ENCODE data around the gene MRFAP1L1.

DNA sequence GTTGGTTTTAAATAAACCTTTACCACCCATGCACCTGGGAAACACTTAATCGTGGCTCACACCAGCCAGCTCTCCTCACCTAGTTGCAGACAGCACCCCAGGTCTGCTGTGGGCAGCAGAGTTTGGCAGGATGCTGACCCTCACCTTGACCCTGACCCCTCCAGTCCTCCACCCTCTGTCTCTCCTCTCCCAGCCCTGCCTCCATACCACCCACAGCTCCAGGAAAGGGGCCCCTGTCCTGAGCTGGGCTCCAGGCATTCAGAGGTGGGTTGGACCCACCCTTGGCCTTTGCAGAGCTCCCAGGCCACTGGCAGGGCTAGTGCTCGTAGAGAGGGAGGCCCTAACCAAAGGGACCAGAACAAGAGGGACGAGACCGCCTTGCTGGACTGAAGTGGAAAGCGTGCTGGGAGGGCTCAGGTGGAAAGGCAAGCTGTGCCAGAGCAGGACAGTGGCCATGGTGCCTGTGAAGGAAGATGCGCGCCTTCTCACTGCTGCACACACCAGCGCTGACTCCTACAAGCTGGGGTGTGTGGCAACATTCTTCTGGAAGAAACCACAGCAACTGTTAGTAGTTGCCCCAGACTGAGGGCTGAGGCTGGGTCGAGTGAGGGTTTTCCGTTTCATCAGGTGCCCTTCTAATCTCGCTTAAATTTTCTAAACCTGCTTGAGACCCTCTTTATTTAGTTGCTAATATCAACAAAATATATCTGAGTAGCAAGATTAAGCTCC lies 26.6 kb downstream of the MRFAP1L1 start:
- TF ChIP-seq EZH2 (IDR thresholded peaks at IDR 0.05; ENCODE audit: borderline replicate concordance, insufficient read depth, low read length, poor library complexity, severe bottlenecking): no peak
- TF ChIP-seq, protein P1, sequence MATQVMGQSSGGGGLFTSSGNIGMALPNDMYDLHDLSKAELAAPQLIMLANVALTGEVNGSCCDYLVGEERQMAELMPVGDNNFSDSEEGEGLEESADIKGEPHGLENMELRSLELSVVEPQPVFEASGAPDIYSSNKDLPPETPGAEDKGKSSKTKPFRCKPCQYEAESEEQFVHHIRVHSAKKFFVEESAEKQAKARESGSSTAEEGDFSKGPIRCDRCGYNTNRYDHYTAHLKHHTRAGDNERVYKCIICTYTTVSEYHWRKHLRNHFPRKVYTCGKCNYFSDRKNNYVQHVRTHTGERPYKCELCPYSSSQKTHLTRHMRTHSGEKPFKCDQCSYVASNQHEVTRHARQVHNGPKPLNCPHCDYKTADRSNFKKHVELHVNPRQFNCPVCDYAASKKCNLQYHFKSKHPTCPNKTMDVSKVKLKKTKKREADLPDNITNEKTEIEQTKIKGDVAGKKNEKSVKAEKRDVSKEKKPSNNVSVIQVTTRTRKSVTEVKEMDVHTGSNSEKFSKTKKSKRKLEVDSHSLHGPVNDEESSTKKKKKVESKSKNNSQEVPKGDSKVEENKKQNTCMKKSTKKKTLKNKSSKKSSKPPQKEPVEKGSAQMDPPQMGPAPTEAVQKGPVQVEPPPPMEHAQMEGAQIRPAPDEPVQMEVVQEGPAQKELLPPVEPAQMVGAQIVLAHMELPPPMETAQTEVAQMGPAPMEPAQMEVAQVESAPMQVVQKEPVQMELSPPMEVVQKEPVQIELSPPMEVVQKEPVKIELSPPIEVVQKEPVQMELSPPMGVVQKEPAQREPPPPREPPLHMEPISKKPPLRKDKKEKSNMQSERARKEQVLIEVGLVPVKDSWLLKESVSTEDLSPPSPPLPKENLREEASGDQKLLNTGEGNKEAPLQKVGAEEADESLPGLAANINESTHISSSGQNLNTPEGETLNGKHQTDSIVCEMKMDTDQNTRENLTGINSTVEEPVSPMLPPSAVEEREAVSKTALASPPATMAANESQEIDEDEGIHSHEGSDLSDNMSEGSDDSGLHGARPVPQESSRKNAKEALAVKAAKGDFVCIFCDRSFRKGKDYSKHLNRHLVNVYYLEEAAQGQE (IDR thresholded peaks at IDR 0.05; ENCODE audit: borderline replicate concordance): no peak
- no peak for TF ChIP-seq CTCF (IDR thresholded peaks at IDR 0.05; ENCODE audit: poor library complexity, severe bottlenecking)
- no peak for TF ChIP-seq POLR2AphosphoS5 (IDR thresholded peaks at IDR 0.05)
- TF ChIP-seq SMC3 (conservative IDR thresholded peaks at IDR 0.05; ENCODE audit: poor library complexity): no peak
- TF ChIP-seq MXI1 (conservative IDR thresholded peaks at IDR 0.05; ENCODE audit: poor library complexity, severe bottlenecking): no peak
- no peak for TF ChIP-seq TAF1 (IDR thresholded peaks at IDR 0.05; ENCODE audit: low read depth)
- no peak for TF ChIP-seq EP300 (conservative IDR thresholded peaks at IDR 0.05; ENCODE audit: poor library complexity, severe bottlenecking)
- TF ChIP-seq RAD21 (conservative IDR thresholded peaks at IDR 0.05): no peak
